Measurements from ENCODE around the gene HM13.

Gene HM13

DNA sequence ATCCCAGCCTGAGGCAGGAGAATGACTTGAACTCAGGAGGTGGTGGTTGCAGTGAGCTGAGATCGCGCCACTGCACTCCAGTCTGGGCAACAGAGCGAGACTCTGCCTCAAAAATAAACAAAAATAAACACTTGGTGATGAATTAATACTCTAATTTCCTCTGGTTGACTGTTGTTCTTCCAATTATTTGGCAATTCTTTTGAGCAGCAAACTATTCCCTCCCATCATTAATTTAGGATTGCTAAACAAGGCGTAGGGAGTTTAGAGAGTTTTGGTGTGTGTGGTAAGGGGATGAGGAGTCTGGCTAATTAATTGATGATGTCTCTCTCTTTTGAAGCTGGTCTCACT, 88.2 kb downstream of the HM13 start:
- POLR2A ChIA-PET, result no interaction called here
- CTCF ChIA-PET, result interaction anchor here (1.3 to 19.2 kb wide), 5 partner anchors 10 to 59 kb away, joined by 3 to 642 read pairs (median 80); no protein-coding TSS in a partner anchor
- TF ChIP-seq, protein P1, sequence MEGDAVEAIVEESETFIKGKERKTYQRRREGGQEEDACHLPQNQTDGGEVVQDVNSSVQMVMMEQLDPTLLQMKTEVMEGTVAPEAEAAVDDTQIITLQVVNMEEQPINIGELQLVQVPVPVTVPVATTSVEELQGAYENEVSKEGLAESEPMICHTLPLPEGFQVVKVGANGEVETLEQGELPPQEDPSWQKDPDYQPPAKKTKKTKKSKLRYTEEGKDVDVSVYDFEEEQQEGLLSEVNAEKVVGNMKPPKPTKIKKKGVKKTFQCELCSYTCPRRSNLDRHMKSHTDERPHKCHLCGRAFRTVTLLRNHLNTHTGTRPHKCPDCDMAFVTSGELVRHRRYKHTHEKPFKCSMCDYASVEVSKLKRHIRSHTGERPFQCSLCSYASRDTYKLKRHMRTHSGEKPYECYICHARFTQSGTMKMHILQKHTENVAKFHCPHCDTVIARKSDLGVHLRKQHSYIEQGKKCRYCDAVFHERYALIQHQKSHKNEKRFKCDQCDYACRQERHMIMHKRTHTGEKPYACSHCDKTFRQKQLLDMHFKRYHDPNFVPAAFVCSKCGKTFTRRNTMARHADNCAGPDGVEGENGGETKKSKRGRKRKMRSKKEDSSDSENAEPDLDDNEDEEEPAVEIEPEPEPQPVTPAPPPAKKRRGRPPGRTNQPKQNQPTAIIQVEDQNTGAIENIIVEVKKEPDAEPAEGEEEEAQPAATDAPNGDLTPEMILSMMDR (IDR thresholded peaks at IDR 0.05; ENCODE audit: control extremely low read depth, extremely low read depth, low read depth, missing control alignments), result no peak
- no peak for DNase-seq (ENCODE audit: extremely low spot score)

DNA sequence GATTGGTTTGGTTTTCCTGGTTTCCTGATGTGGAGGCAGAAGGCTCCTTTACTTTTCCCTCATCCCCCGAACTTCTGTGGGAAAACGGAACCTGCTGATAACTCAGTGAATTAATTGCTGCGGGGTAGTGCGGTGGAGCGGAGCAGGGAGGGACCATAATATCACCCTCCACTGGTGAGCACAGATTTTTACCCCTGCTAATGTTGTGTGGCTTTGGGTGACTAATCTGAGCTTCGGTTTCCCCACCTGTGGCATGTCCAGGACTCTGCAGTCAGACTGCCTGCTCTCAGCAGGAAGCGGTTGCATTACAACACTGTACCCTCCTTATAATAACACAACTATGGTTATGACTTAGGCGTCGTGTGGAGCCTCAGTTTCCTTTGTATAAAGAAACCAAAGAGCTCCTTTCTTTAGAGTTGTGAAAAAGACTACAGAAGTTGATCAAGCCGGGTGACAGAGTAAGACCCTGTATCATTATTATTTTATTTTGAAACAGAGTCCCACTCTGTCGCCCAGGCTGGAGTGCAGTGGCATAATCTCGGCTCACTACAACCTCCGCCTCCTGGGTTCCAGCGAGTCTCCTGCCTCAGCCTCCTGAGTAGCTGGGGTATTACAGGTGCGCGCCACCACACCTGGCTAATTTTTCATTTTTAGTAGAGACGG, 88.7 kb downstream of the HM13 start:
- ChIA-PET CTCF (interaction anchor here (1.3 to 19.2 kb wide), 6 partner anchors 10 to 121 kb away, joined by 3 to 642 read pairs (median 48); partner anchors contain the start of gene BCL2L1), POLR2A (no interaction called here)
- peak; percentile 64 for DNase-seq (ENCODE audit: extremely low spot score)
- TF ChIP-seq, protein P1 (IDR thresholded peaks at IDR 0.05; ENCODE audit: control extremely low read depth, extremely low read depth, low read depth, missing control alignments), result no peak

DNA sequence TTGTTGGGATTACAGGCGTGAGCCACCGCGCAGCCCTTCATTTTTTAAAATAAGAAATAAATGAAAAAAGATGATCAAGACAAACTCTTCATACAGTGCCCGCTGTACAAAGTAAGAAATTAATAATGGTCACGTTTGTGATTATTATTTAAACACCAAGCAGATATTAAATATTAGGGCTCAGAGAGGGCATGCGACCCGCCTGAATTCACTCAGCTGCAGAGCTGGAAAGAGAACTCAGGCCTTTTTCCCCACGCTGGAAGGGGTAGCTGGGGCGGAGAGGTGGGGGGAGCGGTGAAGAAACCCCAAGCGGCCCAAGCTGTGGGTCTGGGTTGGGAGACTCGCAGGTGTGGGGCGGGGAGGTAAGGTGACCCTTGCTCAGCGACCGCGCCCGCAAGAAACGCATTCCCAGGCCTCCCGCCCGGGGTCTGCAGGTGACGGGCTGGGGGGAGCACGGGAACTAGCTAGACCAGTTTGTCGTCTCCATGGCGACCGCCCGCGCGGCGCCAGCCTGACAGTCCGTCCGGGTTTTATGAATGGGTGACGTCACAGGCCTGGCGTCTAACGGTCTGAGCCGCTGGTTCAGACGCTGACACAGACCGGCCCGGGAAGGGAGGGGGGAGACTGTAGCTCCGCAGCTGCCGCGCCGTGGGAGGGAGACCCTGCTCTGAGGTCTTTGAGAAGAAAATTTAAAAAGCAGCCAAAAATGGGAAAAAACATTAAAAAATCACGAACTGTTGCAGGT, 89.8 kb downstream of the HM13 start:
- CTCF ChIA-PET, result interaction anchor here (1.3 to 19.2 kb wide), 12 partner anchors 8 to 120 kb away, joined by 3 to 642 read pairs (median 6); partner anchors contain the start of gene BCL2L1
- peak; percentile 83 for DNase-seq (ENCODE audit: extremely low spot score)
- POLR2A ChIA-PET, result interaction anchor here (1.8 kb wide), 1 partner anchor 31 kb away, joined by 7 read pairs; no protein-coding TSS in a partner anchor
- TF ChIP-seq, protein P1 (IDR thresholded peaks at IDR 0.05; ENCODE audit: control extremely low read depth, extremely low read depth, low read depth, missing control alignments), result no peak

DNA sequence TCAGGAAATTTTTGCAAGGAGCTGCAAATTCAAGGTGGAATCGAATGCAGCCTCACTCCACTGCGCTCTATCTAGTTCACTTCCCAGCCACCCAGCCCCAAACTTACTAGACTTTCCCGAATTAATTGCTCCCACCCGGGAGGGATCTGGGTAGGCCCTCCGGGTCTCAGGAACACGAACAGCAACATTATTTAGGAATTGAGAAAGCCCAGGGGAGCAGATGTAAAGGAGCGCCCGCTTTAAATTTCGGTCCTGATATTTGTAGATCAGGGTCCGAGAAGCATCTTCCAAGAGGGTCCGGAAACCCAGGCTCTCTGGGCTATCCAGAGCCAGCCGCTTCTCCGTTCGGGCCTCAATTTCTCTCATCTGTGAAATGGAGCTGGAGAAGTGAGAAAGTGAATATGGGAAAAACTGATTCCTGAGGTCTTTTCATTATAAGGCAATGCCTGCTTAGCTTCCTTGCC, 90.4 kb downstream of the HM13 start:
- POLR2A ChIA-PET, result interaction anchor here (1.3 to 1.8 kb wide), 2 partner anchors 32 to 42 kb away, joined by 3 to 7 read pairs; no protein-coding TSS in a partner anchor
- CTCF ChIA-PET, result interaction anchor here (1.3 to 19.2 kb wide), 11 partner anchors 8 to 119 kb away, joined by 3 to 642 read pairs (median 6); partner anchors contain the start of gene BCL2L1

DNA sequence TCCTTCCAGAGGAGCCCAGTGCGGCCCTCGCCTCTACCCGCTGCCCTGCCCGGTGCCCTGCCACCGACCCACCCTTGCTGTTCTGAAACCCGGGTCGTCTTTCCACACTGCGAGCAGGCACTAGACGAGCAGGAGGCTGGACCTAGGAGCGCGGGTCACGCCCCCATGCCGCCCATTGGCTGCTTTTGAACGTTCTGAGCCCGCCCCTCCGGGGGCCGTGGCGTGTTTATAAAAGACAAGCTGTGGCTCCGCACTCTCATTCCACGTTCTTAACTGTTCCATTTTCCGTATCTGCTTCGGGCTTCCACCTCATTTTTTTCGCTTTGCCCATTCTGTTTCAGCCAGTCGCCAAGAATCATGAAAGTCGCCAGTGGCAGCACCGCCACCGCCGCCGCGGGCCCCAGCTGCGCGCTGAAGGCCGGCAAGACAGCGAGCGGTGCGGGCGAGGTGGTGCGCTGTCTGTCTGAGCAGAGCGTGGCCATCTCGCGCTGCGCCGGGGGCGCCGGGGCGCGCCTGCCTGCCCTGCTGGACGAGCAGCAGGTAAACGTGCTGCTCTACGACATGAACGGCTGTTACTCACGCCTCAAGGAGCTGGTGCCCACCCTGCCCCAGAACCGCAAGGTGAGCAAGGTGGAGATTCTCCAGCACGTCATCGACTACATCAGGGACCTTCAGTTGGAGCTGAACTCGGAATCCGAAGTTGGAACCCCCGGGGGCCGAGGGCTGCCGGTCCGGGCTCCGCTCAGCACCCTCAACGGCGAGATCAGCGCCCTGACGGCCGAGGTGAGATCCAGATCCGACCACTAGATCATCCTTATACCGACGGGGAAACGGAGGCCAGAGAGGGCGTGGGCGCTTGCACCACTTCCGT, 91.0 kb downstream of the HM13 start, which contains the start of gene ID1:
Gene ID1 (plus strand): TSS at position 259 of the 871 bp plus-strand sequence. CDS start 99 bp downstream, at position 358.
- TF ChIP-seq, protein P1 (IDR thresholded peaks at IDR 0.05; ENCODE audit: control extremely low read depth, extremely low read depth, low read depth, missing control alignments), result no peak
- POLR2A ChIA-PET, result interaction anchor here (0.5 to 1.8 kb wide), 3 partner anchors 12 to 42 kb away, joined by 3 to 7 read pairs (median 7); no protein-coding TSS in a partner anchor
- CTCF ChIA-PET, result interaction anchor here (0.8 to 19.2 kb wide), 13 partner anchors 8 to 118 kb away, joined by 3 to 642 read pairs (median 5); partner anchors contain the start of gene BCL2L1
- DNase-seq (ENCODE audit: extremely low spot score), result peak; percentile 91

More for the DNA sequence above, 90.4 kb downstream of the HM13 start:
- TF ChIP-seq, protein P1 (IDR thresholded peaks at IDR 0.05; ENCODE audit: control extremely low read depth, extremely low read depth, low read depth, missing control alignments), result no peak
- DNase-seq (ENCODE audit: extremely low spot score), result no peak

Measured in GM10248 (cell line).